SK-N-SH treated with all-trans-retinoic acid at 6 μM for 48 hours (cell line): ENCODE results near the gene RPS23.

ENCODE experiments used
- ATAC-seq: fragments of 200-7000 bp; cut with Tn5 transposase; 3 replicates; pipeline ENCODE4 v1.9.1; 2020; ENCODE audit warnings: mild to moderate bottlenecking, moderate library complexity
- ARNTL ChIP-seq: fragments of 450-650 bp; formaldehyde crosslinking; IDR thresholded peaks from 2 replicates; pipeline ENCODE4 v1.5.0; 2020; ENCODE audit warnings: low read depth, mild to moderate bottlenecking, moderate library complexity, borderline replicate concordance
- BACH2 ChIP-seq: fragments of 250-450 bp; sonication (Bioruptor Pico); IDR thresholded peaks from 2 replicates; pipeline ENCODE4 v1.9.0; 2021; ENCODE audit warnings: mild to moderate bottlenecking, borderline replicate concordance
- CSDC2 ChIP-seq: fragments of 250-450 bp; sonication (Bioruptor Pico); IDR thresholded peaks from 2 replicates; pipeline ENCODE4 v1.5.0; 2020; ENCODE audit warnings: mild to moderate bottlenecking, moderate library complexity
- CSRNP3 ChIP-seq: fragments of 250-450 bp; sonication (Bioruptor Pico); IDR thresholded peaks from 2 replicates; pipeline ENCODE4 v1.5.1; 2021; ENCODE audit warnings: mild to moderate bottlenecking, moderate library complexity
- ESRRG ChIP-seq: fragments of 250-450 bp; sonication (Bioruptor Pico); IDR thresholded peaks from 2 replicates; pipeline ENCODE4 v1.6.1; 2021; ENCODE audit warnings: mild to moderate bottlenecking
- GLIS3 ChIP-seq: fragments of 250-450 bp; sonication (Bioruptor Pico); IDR thresholded peaks from 2 replicates; pipeline ENCODE4 v1.5.0; 2020; ENCODE audit warnings: mild to moderate bottlenecking, moderate library complexity
- ISL1 ChIP-seq: fragments of 250-450 bp; sonication (Bioruptor Pico); IDR thresholded peaks from 2 replicates; pipeline ENCODE4 v2.1.2; 2022; ENCODE audit warnings: mild to moderate bottlenecking, moderate library complexity
- OSR1 ChIP-seq: fragments of 250-450 bp; sonication (Bioruptor Pico); IDR thresholded peaks from 2 replicates; pipeline ENCODE4 v1.8.0; 2022; ENCODE audit warnings: moderate library complexity, mild to moderate bottlenecking, inconsistent platforms
- PATZ1 ChIP-seq: fragments of 250-450 bp; sonication (Bioruptor Pico); IDR thresholded peaks from 2 replicates; pipeline ENCODE4 v1.8.0; 2020; ENCODE audit warnings: mild to moderate bottlenecking, moderate library complexity, borderline replicate concordance
- POU6F1 ChIP-seq: fragments of 250-450 bp; sonication (Bioruptor Pico); IDR thresholded peaks from 2 replicates; pipeline ENCODE4 v1.8.0; 2021; ENCODE audit warnings: low read depth, mild to moderate bottlenecking, moderate library complexity, borderline replicate concordance
- PPARA ChIP-seq: fragments of 250-450 bp; sonication (Bioruptor Pico); IDR thresholded peaks from 2 replicates; pipeline ENCODE4 v1.5.0; 2020; ENCODE audit warnings: mild to moderate bottlenecking, borderline replicate concordance
- TCF4 ChIP-seq: fragments of 250-450 bp; sonication (Bioruptor Pico); IDR thresholded peaks from 2 replicates; pipeline ENCODE4 v1.8.0; 2021; ENCODE audit warnings: mild to moderate bottlenecking, moderate library complexity, borderline replicate concordance
- TOX ChIP-seq: fragments of 250-450 bp; sonication (Bioruptor Pico); IDR thresholded peaks from 2 replicates; pipeline ENCODE4 v1.8.0; 2021; ENCODE audit warnings: mild to moderate bottlenecking, moderate library complexity, borderline replicate concordance
- TSHZ2 ChIP-seq: fragments of 250-450 bp; sonication (Bioruptor Pico); IDR thresholded peaks from 2 replicates; pipeline ENCODE4 v1.5.0; 2020; ENCODE audit warnings: mild to moderate bottlenecking, moderate library complexity
- ZC3H10 ChIP-seq: fragments of 250-450 bp; sonication (Bioruptor Pico); IDR thresholded peaks from 2 replicates; pipeline ENCODE4 v1.5.1; 2021; ENCODE audit warnings: mild to moderate bottlenecking, moderate library complexity
- ZFP3 ChIP-seq: fragments of 250-450 bp; sonication (Bioruptor Pico); IDR thresholded peaks from 2 replicates; pipeline ENCODE4 v1.5.0; 2020; ENCODE audit warnings: mild to moderate bottlenecking, moderate library complexity
- ZFP30 ChIP-seq: fragments of 450-650 bp; formaldehyde crosslinking; IDR thresholded peaks from 2 replicates; pipeline ENCODE4 v1.5.0; 2022; ENCODE audit warnings: mild to moderate bottlenecking, moderate library complexity
- ZNF565 ChIP-seq: fragments of 450-650 bp; formaldehyde crosslinking; conservative IDR thresholded peaks from 2 replicates; pipeline ENCODE4 v1.5.0; 2020; ENCODE audit warnings: low read depth, mild to moderate bottlenecking, moderate library complexity
- ZNF70 ChIP-seq: fragments of 450-650 bp; formaldehyde crosslinking; IDR thresholded peaks from 2 replicates; pipeline ENCODE4 v1.5.0; 2020; ENCODE audit warnings: mild to moderate bottlenecking, moderate library complexity
- ZNF8 ChIP-seq: fragments of 450-650 bp; formaldehyde crosslinking; IDR thresholded peaks from 2 replicates; pipeline ENCODE4 v1.5.0; 2020; ENCODE audit warnings: mild to moderate bottlenecking, moderate library complexity

The RPS23 gene

GRCh38 chr5:82314964-82315758 lies 37.0 kb upstream of the RPS23 start (continued):
- TF ChIP-seq ZFP3 (no peak), ZFP30 (CRISPR knock-in tag) (no peak)

- peak; percentile 72 for ATAC-seq
- TF ChIP-seq CSDC2 (no peak), TSHZ2 (CRISPR knock-in tag) (no peak), ISL1 (no peak), PATZ1 (no peak), ZC3H10 (CRISPR knock-in tag) (no peak), ZNF8 (no peak), ZNF565 (CRISPR knock-in tag) (no peak), TOX (CRISPR knock-in tag) (no peak), PPARA (CRISPR knock-in tag) (no peak), ZNF70 (CRISPR knock-in tag) (no peak), BACH2 (CRISPR knock-in tag) (no peak), GLIS3 (CRISPR knock-in tag) (no peak), POU6F1 (CRISPR knock-in tag) (no peak), ZFP30 (CRISPR knock-in tag) (no peak), ESRRG (CRISPR knock-in tag) (no peak), ARNTL (no peak), OSR1 (CRISPR knock-in tag) (no peak), ZFP3 (no peak), CSRNP3 (CRISPR knock-in tag) (no peak), TCF4 (CRISPR knock-in tag) (no peak)
Measured at GRCh38 chr5:82313016-82313415, 34.9 kb upstream of the RPS23 start.

GRCh38 chr5:82312373-82312856 lies 34.3 kb upstream of the RPS23 start:
- ATAC-seq = peak; percentile 95
- TF ChIP-seq ESRRG (CRISPR knock-in tag) = no peak
- no peak for TF ChIP-seq OSR1 (CRISPR knock-in tag)
- TF ChIP-seq, all 23 proteins: peak for 0

GRCh38 chr5:82309091-82309531 lies 31.0 kb upstream of the RPS23 start:
- TF ChIP-seq TSHZ2 (CRISPR knock-in tag) (no peak), PPARA (CRISPR knock-in tag) (no peak), BACH2 (CRISPR knock-in tag) (no peak), GLIS3 (CRISPR knock-in tag) (no peak), ESRRG (CRISPR knock-in tag) (no peak), ZFP30 (CRISPR knock-in tag) (no peak), OSR1 (CRISPR knock-in tag) (no peak)
- no peak for ATAC-seq
